Spleen (tissue), 11 donors: ENCODE data around the gene SHISA2. TPM values are rescaled to one million over a fixed set of nuclear protein-coding genes. Genes with fewer than 3 reads are reported as not detected.

Experiments used
- DNase-seq: peaks from one replicate; pipeline ENCODE4 v3.0.0-alpha.2; 2020
- H3K27ac ChIP-seq, 8 donors: fragments of 200-600 bp; sonication (generic) in 7 of 8; 1 replicate in 4 of 8; 2 replicates in 4 of 8; pipeline versions ENCODE4 v1.5.0 to v1.8.0; 2016 to 2021; ENCODE audit warnings: inconsistent platforms in 4 of 8, mild to moderate bottlenecking in 4 of 8, moderate library complexity in 1 of 8
- H3K27me3 ChIP-seq, 7 donors: fragments of 200-600 bp; sonication (generic) in 6 of 7; replicated peaks in 1 of 7; 1 replicate in 4 of 7; 2 replicates in 3 of 7; pipeline versions ENCODE4 v1.5.0 to v1.8.0; 2016 to 2021; ENCODE audit warnings: inconsistent platforms in 3 of 7, mild to moderate bottlenecking in 1 of 7
- H3K36me3 ChIP-seq, 6 donors: fragments of 200-600 bp; sonication (generic) in 5 of 6; 1 replicate in 4 of 6; 2 replicates in 2 of 6; pipeline versions ENCODE4 v1.5.0 to v1.8.0; 2016 to 2021; ENCODE audit warnings: inconsistent platforms in 2 of 6
- H3K4me1 ChIP-seq, 6 donors: fragments of 200-600 bp; sonication (generic) in 5 of 6; 1 replicate in 3 of 6; 2 replicates in 3 of 6; pipeline versions ENCODE4 v1.5.0 to v1.8.0; 2016 to 2021; ENCODE audit warnings: inconsistent platforms in 3 of 6
- H3K4me3 ChIP-seq, 8 donors: fragments of 200-600 bp; sonication (generic) in 7 of 8; 1 replicate in 4 of 8; 2 replicates in 4 of 8; pipeline versions ENCODE4 v1.5.0 to v1.8.0; 2016 to 2021; ENCODE audit warnings: inconsistent platforms in 4 of 8, mild to moderate bottlenecking in 4 of 8, moderate library complexity in 2 of 8
- H3K9me3 ChIP-seq, 8 donors: fragments of 200-600 bp; sonication (generic) in 7 of 8; 1 replicate in 4 of 8; 2 replicates in 4 of 8; pipeline versions ENCODE4 v1.5.0 to v1.8.0; 2016 to 2021; ENCODE audit warnings: inconsistent platforms in 4 of 8
- CTCF ChIP-seq, 11 experiments: fragments of 200-600 bp in 7 of 11; fragments of 450-650 bp in 4 of 11; sonication (generic) in 4 of 11; IDR thresholded peaks in 8 of 11; conservative IDR thresholded peaks in 3 of 11; 1 replicate in 7 of 11; 2 replicates in 4 of 11; pipeline versions ENCODE4 v1.4.0 to v1.8.0; 2016 to 2021; ENCODE audit warnings: antibody characterized with exemption in 11 of 11, inconsistent platforms in 4 of 11, mild to moderate bottlenecking in 1 of 11
- POLR2A ChIP-seq, 3 donors: fragments of 450-650 bp; IDR thresholded peaks; one replicate each; pipeline ENCODE4 v1.5.1; 2017; ENCODE audit warnings: antibody characterized with exemption in 3 of 3, mild to moderate bottlenecking in 1 of 3
- POLR2AphosphoS5 ChIP-seq, 3 donors: sonication (generic); formaldehyde crosslinking; IDR thresholded peaks; one replicate each; pipeline ENCODE4 v1.5.1; 2017; ENCODE audit warnings: antibody characterized with exemption in 3 of 3
- WGBS, 5 donors: extraction: QIAGEN DNeasy Blood & Tissue Kit in 3 of 5; methylation state at CpG; one replicate each; pipeline versions ENCODE4 v1.1.5 to v1.1.7; 2013 to 2018; 5-methylcytosine and 5-hydroxymethylcytosine counted together
- intact Hi-C: fragments of 100-400 bp; cut with DNase I; formaldehyde crosslinking; loops from one replicate; pipeline ENCODE4 v1.15.0; 2023; ENCODE audit warnings: low total_unique reads
- polyA plus RNA-seq, 3 donors: library from polyadenylated mRNA; stranded (reverse); fragments of 200-250 nt; gene quantifications; one replicate each; pipeline ENCODE4 v1.2.1, GENCODE V29; 2013
- total RNA-seq, 7 donors: library from RNA; depleted of rRNA in 3 of 7; stranded (reverse); fragments of >200 nt in 3 of 7; fragmentation: NEBNext Ultra II Directional in 4 of 7; extraction: Animal tissue kit (Norgen Biotek cat#: 25700) in 4 of 7; gene quantifications; one replicate each; pipeline versions ENCODE4 v1.1.0 to v1.2.1, GENCODE V29; 2016 to 2021
- donor health status: healthy with polysubstance abuse.
- donor health status: DM: no; HTN: no; CAD: no; lungs with moderate emphysema.
- donor health status: DM: no; HTN: no; CAD: no.
- donor health status: Bipolar disorder and iron deficiency.
- donor health status: healthy.
- donor health status: DM: no; HTN: no; CAD: no.
- donor health status: DM: yes; HTN: yes; CAD: no.

SHISA2 gene
- total and polyA plus RNA-seq, 10 donors: 0.27 to 1.5 (median 0.45) TPM; not detected in 2

- WGBS, 5 donors: 76 to 83% (median 80%) methylated on average over 12 of the region's 12 CpGs
- intact Hi-C loops: no loop called here
- H3K36me3 ChIP-seq: no peaks in the 10 kb centered on the region
These were observed 26.6 kb downstream of the SHISA2 start for GRCh38 chr13:26025196-26025595.

GRCh38 chr13:26024558-26024957 lies 27.3 kb downstream of the SHISA2 start:
- H3K27ac ChIP-seq: no peak overlapping the region
- TF ChIP-seq POLR2AphosphoS5 (IDR thresholded peaks at IDR 0.05): no peak
- TF ChIP-seq CTCF (IDR thresholded peaks at IDR 0.05 in 8 of 11, conservative IDR thresholded peaks at IDR 0.05 in 3 of 11): no peak
- TF ChIP-seq POLR2A (IDR thresholded peaks at IDR 0.05): no peak
- H3K4me3 ChIP-seq: no peak overlapping the region
- no peak for DNase-seq
- H3K4me1 ChIP-seq: no peaks in the 10 kb centered on the region
- intact Hi-C loops: no loop called here
- H3K36me3 ChIP-seq: no peaks in the 10 kb centered on the region
- H3K9me3 ChIP-seq: no peaks in the 10 kb centered on the region
- 77 to 82% (median 78%) methylated on average over 9 of the region's 9 CpGs for WGBS, 5 donors
- H3K27me3 ChIP-seq: peaks cover 0 to under 1% (median 0%) of the 10 kb centered on the region in 7 donors

More at GRCh38 chr13:26025196-26025595, 26.6 kb downstream of the SHISA2 start:
- no peak for DNase-seq
- Histone ChIP-seq H3K4me1 (no peaks in the 10 kb centered on the region), H3K9me3 (no peaks in the 10 kb centered on the region), H3K4me3 (no peak overlapping the region), H3K27me3 (no peaks in the 10 kb centered on the region), H3K27ac (no peak overlapping the region)
- no peak for TF ChIP-seq POLR2AphosphoS5 (IDR thresholded peaks at IDR 0.05)
- TF ChIP-seq CTCF (IDR thresholded peaks at IDR 0.05 in 8 of 11, conservative IDR thresholded peaks at IDR 0.05 in 3 of 11): no peak
- no peak for TF ChIP-seq POLR2A (IDR thresholded peaks at IDR 0.05)

- intact Hi-C loops: no loop called here
- WGBS, 5 donors: 67 to 85% (median 83%) methylated on average over 13 of the region's 13 CpGs
- H3K4me3 ChIP-seq: no peak overlapping the region
- H3K27me3 ChIP-seq: peaks cover 0 to 6% (median 0%) of the 10 kb centered on the region in 7 donors
- DNase-seq: no peak
- no peaks in the 10 kb centered on the region for H3K9me3 ChIP-seq
- TF ChIP-seq POLR2A (IDR thresholded peaks at IDR 0.05) (no peak), POLR2AphosphoS5 (IDR thresholded peaks at IDR 0.05) (no peak), CTCF (IDR thresholded peaks at IDR 0.05 in 8 of 11, conservative IDR thresholded peaks at IDR 0.05 in 3 of 11) (no peak)
- H3K36me3 ChIP-seq: no peaks in the 10 kb centered on the region
- no peaks in the 10 kb centered on the region for H3K4me1 ChIP-seq
- H3K27ac ChIP-seq: no peak overlapping the region
These were observed 29.1 kb downstream of the SHISA2 start for GRCh38 chr13:26022538-26023292.

- no peak for TF ChIP-seq CTCF (IDR thresholded peaks at IDR 0.05 in 8 of 11, conservative IDR thresholded peaks at IDR 0.05 in 3 of 11)
- no peak for TF ChIP-seq POLR2A (IDR thresholded peaks at IDR 0.05)
- no peak for TF ChIP-seq POLR2AphosphoS5 (IDR thresholded peaks at IDR 0.05)
- DNase-seq: no peak
- intact Hi-C loops: no loop called here
- no peaks in the 10 kb centered on the region for H3K36me3 ChIP-seq
- no peaks in the 10 kb centered on the region for H3K9me3 ChIP-seq
- no peak overlapping the region for H3K4me3 ChIP-seq
- no peaks in the 10 kb centered on the region for H3K4me1 ChIP-seq
- WGBS, 5 donors: 82 to 91% (median 86%) methylated on average over 3 of the region's 3 CpGs
- H3K27me3 ChIP-seq: peaks cover 0 to 6% (median 0%) of the 10 kb centered on the region in 7 donors
- H3K27ac ChIP-seq: no peak overlapping the region
These were observed 29.9 kb downstream of the SHISA2 start for GRCh38 chr13:26021956-26022355.
